Adrenal gland (tissue), 5 donors: Measurements from ENCODE around the gene PPM1E.

Source experiments
- POLR2A ChIP-seq, 2 donors: fragments of 450-650 bp; IDR thresholded peaks; one replicate each; pipeline ENCODE4 v1.6.1; 2017; ENCODE audit warnings: antibody characterized with exemption in 2 of 2, mild to moderate bottlenecking in 2 of 2, moderate library complexity in 1 of 2
- TF ChIP-seq, protein P1 (sequence below), 6 experiments: fragments of 450-650 bp in 4 of 6; fragments of 200-600 bp in 2 of 6; sonication (generic) in 1 of 6; IDR thresholded peaks; 1 replicate in 5 of 6; 2 replicates in 1 of 6; pipeline versions ENCODE4 v1.5.1 to v1.8.0; 2016 to 2021; ENCODE audit warnings: antibody characterized with exemption in 6 of 6, mild to moderate bottlenecking in 2 of 6, moderate library complexity in 1 of 6
- donor health status: DM: no; HTN: no; CAD: no.

DNA sequence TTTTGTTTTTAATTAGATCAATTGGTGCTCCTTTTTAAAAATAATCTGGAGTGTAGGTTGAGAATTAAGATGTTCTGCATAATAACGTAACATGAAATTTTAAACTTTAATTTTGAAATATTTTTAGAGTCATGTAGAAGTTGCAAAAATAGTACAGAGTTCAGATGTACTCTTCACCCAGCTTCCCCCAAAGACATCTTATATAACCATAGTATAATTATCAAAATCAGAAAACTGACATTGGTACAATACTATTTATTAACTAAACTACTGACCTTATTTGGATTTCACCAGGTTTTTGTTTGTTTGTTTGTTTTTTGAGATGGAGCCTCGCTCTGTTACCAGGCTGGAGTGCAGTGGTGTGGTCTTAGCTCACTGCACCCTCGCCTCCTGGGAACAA is 76.9 kb downstream of the PPM1E start:
- no peak for TF ChIP-seq POLR2A (IDR thresholded peaks at IDR 0.05)
- TF ChIP-seq, protein P1, sequence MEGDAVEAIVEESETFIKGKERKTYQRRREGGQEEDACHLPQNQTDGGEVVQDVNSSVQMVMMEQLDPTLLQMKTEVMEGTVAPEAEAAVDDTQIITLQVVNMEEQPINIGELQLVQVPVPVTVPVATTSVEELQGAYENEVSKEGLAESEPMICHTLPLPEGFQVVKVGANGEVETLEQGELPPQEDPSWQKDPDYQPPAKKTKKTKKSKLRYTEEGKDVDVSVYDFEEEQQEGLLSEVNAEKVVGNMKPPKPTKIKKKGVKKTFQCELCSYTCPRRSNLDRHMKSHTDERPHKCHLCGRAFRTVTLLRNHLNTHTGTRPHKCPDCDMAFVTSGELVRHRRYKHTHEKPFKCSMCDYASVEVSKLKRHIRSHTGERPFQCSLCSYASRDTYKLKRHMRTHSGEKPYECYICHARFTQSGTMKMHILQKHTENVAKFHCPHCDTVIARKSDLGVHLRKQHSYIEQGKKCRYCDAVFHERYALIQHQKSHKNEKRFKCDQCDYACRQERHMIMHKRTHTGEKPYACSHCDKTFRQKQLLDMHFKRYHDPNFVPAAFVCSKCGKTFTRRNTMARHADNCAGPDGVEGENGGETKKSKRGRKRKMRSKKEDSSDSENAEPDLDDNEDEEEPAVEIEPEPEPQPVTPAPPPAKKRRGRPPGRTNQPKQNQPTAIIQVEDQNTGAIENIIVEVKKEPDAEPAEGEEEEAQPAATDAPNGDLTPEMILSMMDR (IDR thresholded peaks at IDR 0.05) = no peak
